IPS-18a (cell line): Measurements from ENCODE around the gene PI3.
"Not testable (repeated sequence)": the region's sequence is repeated elsewhere in the genome, so short reads cannot be mapped to it uniquely, and the experiment has no call there.

Experiments
- H3K27ac ChIP-seq: one replicate; pipeline ENCODE4 v1.5.1; 2013; ENCODE audit warnings: low read length
- H3K27me3 ChIP-seq: one replicate; pipeline ENCODE4 v1.6.1; 2013; ENCODE audit warnings: mild to moderate bottlenecking, low read length; ENCODE audit not compliant: control insufficient read depth, insufficient read depth
- H3K36me3 ChIP-seq: one replicate; pipeline ENCODE4 v1.6.1; 2013; ENCODE audit warnings: low read depth, low read length; ENCODE audit not compliant: control insufficient read depth
- H3K4me1 ChIP-seq: one replicate; pipeline ENCODE4 v1.6.1; 2013; ENCODE audit warnings: low read depth, low read length; ENCODE audit not compliant: control insufficient read depth
- H3K4me3 ChIP-seq: one replicate; pipeline ENCODE4 v1.5.1; 2013; ENCODE audit warnings: low read length
- H3K9ac ChIP-seq: one replicate; pipeline ENCODE4 v1.6.1; 2013; ENCODE audit warnings: mild to moderate bottlenecking, low read length, moderate library complexity
- H3K9me3 ChIP-seq: one replicate; pipeline ENCODE4 v1.6.1; 2013; ENCODE audit warnings: low read depth, low read length; ENCODE audit not compliant: control insufficient read depth

Gene PI3

GRCh38 chr20:45154794-45155193, 19.9 kb upstream of the PI3 start:
- H3K9me3 ChIP-seq, H3K27me3 ChIP-seq, H3K4me1 ChIP-seq, H3K27ac ChIP-seq, H3K4me3 ChIP-seq, H3K9ac ChIP-seq, H3K36me3 ChIP-seq: not testable (repeated sequence)

GRCh38 chr20:45156713-45157112, 18.0 kb upstream of the PI3 start:
- H3K27ac ChIP-seq, result no peak overlapping the region
- no peaks in the 10 kb centered on the region for H3K27me3 ChIP-seq
- H3K9ac ChIP-seq, result no peak overlapping the region
- H3K4me3 ChIP-seq, result no peak overlapping the region
- no peaks in the 10 kb centered on the region for H3K9me3 ChIP-seq
- no peaks in the 10 kb centered on the region for H3K4me1 ChIP-seq
- no peaks in the 10 kb centered on the region for H3K36me3 ChIP-seq

GRCh38 chr20:45157962-45158361, 16.7 kb upstream of the PI3 start:
- no peak overlapping the region for H3K4me3 ChIP-seq
- no peaks in the 10 kb centered on the region for H3K27me3 ChIP-seq
- no peaks in the 10 kb centered on the region for H3K36me3 ChIP-seq
- H3K9ac ChIP-seq, result no peak overlapping the region
- H3K9me3 ChIP-seq, result no peaks in the 10 kb centered on the region
- H3K4me1 ChIP-seq, result no peaks in the 10 kb centered on the region
- H3K27ac ChIP-seq, result no peak overlapping the region

- no peaks in the 10 kb centered on the region for H3K36me3 ChIP-seq
- H3K4me1 ChIP-seq, result no peaks in the 10 kb centered on the region
- no peaks in the 10 kb centered on the region for H3K27me3 ChIP-seq
- no peak overlapping the region for H3K4me3 ChIP-seq
- no peaks in the 10 kb centered on the region for H3K9me3 ChIP-seq
- no peak overlapping the region for H3K9ac ChIP-seq
- no peak overlapping the region for H3K27ac ChIP-seq
These were observed 11.5 kb upstream of the PI3 start for GRCh38 chr20:45163083-45163803.

- no peak overlapping the region for H3K27ac ChIP-seq
- no peaks in the 10 kb centered on the region for H3K4me1 ChIP-seq
- no peaks in the 10 kb centered on the region for H3K36me3 ChIP-seq
- no peak overlapping the region for H3K4me3 ChIP-seq
- H3K27me3 ChIP-seq, result no peaks in the 10 kb centered on the region
- no peaks in the 10 kb centered on the region for H3K9me3 ChIP-seq
- H3K9ac ChIP-seq, result no peak overlapping the region
These were observed 9.8 kb upstream of the PI3 start for GRCh38 chr20:45164906-45165305.

- H3K36me3 ChIP-seq, result no peaks in the 10 kb centered on the region
These were observed 1.2 kb upstream of the PI3 start for GRCh38 chr20:45173522-45173921.

GRCh38 chr20:45176526-45177267, 2.0 kb downstream of the PI3 start:
- Histone ChIP-seq H3K4me3 (no peak overlapping the region), H3K27me3 (no peaks in the 10 kb centered on the region), H3K9me3 (no peaks in the 10 kb centered on the region), H3K9ac (no peak overlapping the region), H3K36me3 (no peaks in the 10 kb centered on the region), H3K4me1 (no peaks in the 10 kb centered on the region), H3K27ac (no peak overlapping the region)

More at GRCh38 chr20:45173522-45173921, 1.2 kb upstream of the PI3 start:
- Histone ChIP-seq H3K4me3 (no peak overlapping the region), H3K4me1 (no peaks in the 10 kb centered on the region), H3K9ac (no peak overlapping the region), H3K9me3 (no peaks in the 10 kb centered on the region), H3K27me3 (no peaks in the 10 kb centered on the region), H3K27ac (no peak overlapping the region)

GRCh38 chr20:45179166-45179565, 4.5 kb downstream of the PI3 start:
- Histone ChIP-seq H3K36me3 (no peaks in the 10 kb centered on the region), H3K9ac (no peak overlapping the region), H3K4me1 (no peaks in the 10 kb centered on the region), H3K9me3 (no peaks in the 10 kb centered on the region), H3K27ac (no peak overlapping the region), H3K27me3 (no peaks in the 10 kb centered on the region), H3K4me3 (no peak overlapping the region)

GRCh38 chr20:45181639-45182038, 6.9 kb downstream of the PI3 start:
- no peaks in the 10 kb centered on the region for H3K9me3 ChIP-seq
- H3K27ac ChIP-seq, result no peak overlapping the region
- no peak overlapping the region for H3K9ac ChIP-seq
- H3K36me3 ChIP-seq, result no peaks in the 10 kb centered on the region
- H3K4me3 ChIP-seq, result no peak overlapping the region
- H3K4me1 ChIP-seq, result no peaks in the 10 kb centered on the region
- H3K27me3 ChIP-seq, result no peaks in the 10 kb centered on the region

GRCh38 chr20:45183084-45183483, 8.4 kb downstream of the PI3 start:
- Histone ChIP-seq H3K4me3 (no peak overlapping the region), H3K36me3 (no peaks in the 10 kb centered on the region), H3K9me3 (no peaks in the 10 kb centered on the region), H3K27ac (no peak overlapping the region), H3K27me3 (no peaks in the 10 kb centered on the region), H3K4me1 (no peaks in the 10 kb centered on the region), H3K9ac (no peak overlapping the region)

- Histone ChIP-seq H3K9me3 (no peaks in the 10 kb centered on the region), H3K27me3 (no peaks in the 10 kb centered on the region), H3K36me3 (no peaks in the 10 kb centered on the region), H3K4me3 (no peak overlapping the region), H3K4me1 (no peaks in the 10 kb centered on the region), H3K27ac (no peak overlapping the region), H3K9ac (no peak overlapping the region)
These were observed 13.0 kb downstream of the PI3 start for GRCh38 chr20:45187693-45188092.

GRCh38 chr20:45189067-45189609, 14.4 kb downstream of the PI3 start:
- H3K27me3 ChIP-seq, result no peaks in the 10 kb centered on the region
- H3K9me3 ChIP-seq, result no peaks in the 10 kb centered on the region
- no peak overlapping the region for H3K27ac ChIP-seq
- no peak overlapping the region for H3K9ac ChIP-seq
- H3K4me1 ChIP-seq, result no peaks in the 10 kb centered on the region
- H3K36me3 ChIP-seq, result no peaks in the 10 kb centered on the region
- no peak overlapping the region for H3K4me3 ChIP-seq
